ENCODE measurements around the gene EGLN3.
A peak's percentile ranks its signal among the peaks of the same experiment; 100 is the strongest.
"Not testable (repeated sequence)": the region's sequence is repeated elsewhere in the genome, so short reads cannot be mapped to it uniquely, and the experiment has no call there.

EGLN3 gene

DNA sequence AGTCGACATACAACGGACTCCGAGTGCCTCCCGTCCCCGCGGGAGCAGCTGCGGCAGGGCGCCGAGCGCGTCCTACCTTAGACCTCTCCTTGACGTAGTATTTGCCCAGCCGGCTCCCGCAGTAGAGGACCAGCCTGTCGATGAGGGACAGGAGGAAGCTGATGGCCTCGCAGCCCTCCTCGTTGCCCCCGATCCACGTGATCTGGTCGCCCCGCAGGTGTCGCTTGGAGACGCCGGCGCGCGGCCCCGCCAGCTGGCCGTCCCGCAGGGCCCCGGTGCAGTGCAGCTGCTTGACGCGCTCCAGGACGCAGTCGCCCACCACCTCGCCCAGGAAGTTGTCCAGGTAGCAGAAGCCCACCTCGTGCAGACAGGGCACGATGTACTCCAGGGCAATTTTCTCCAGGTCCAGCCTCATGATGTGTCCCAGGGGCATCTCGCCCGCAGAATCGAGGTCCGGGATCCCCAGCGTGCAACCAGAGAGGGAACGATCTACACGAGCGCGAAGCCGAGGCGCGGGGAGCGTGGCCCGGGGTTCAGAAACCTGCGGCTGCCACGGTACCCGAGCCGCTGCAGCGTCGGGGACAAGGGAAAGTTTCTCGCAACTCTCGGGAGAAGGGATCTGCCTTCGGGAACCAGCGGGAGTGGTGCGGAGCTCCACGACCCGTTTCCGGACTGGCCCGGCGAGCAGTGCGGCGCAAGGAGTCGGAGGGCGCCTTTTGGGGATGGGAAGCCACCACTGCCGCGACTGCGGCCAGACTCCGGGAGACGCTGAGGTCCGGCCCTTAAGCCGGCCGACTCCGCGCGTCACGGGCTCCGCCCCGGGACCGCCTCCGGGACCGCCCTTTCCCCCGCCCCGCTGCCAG, at the start of gene EGLN3:
Gene EGLN3, minus strand, starts transcription at position 755 of the 863 bp plus-strand sequence. Its CDS starts 322 bp downstream, at position 433.
- DNase-seq = peak; percentile 97

DNA sequence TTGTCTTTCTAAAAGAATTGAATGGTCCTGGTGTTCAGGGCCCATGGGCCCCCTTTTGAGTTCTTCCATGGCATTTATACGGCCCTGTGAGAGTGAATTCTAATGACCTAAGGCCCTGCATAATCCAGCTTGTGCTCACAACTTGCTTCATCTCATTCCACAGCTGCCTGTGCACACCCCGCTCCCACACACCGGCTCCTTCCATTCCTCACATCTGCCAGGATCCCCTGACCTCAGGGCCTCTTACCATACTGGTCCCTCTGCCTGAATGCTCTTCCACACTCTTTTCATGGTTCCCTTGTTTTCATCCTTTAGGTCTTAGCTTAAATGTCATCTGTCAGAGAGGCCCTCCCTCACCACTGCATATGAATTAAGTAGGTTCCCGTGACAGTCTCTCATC, 49.5 kb upstream of the EGLN3 start:
- DNase-seq = no peak

DNA sequence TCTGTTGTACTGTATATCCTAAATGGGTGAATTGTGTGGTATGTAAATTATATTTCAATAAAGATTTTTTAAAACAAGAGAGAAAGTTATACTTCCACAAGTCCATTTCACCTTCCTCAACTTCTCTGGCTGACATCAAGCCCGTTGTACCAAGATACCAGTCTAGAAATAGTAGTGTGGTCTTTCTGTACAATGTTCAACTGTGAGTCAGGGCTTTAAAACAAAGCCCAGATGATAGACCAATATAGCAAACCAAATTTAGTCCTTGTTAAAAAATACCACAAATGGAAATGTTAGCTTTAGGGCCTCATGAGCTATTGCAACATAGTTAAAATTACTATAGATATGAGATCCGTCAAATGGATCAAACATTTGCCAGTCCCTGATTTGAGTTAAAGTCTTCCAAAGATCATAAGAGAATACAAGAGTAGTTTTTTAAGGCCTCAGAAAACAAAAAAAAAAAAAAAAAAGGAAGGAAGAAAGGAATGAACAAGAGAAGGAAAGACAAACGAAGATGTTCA, 49.0 kb upstream of the EGLN3 start:
- no peak for DNase-seq

DNA sequence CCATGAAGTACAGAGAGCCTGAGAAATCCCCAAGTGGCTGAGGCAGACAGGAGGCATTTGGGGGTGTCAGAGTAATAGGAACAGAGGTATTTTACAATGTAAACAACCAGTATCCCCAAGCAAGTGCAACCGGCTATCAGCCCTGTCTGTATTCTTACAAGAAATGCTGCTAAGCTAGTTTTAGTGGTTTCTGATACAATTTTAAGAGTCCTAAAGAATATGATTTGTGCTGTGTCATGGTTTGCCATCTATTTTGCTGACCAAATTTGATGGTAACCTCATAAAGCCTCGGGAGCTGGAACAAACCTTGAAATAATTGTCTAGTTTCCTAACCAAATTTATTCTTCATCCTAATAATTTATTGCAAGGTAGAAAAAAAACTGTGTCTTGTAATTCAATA, 46.7 kb upstream of the EGLN3 start:
- no peak for DNase-seq

DNA sequence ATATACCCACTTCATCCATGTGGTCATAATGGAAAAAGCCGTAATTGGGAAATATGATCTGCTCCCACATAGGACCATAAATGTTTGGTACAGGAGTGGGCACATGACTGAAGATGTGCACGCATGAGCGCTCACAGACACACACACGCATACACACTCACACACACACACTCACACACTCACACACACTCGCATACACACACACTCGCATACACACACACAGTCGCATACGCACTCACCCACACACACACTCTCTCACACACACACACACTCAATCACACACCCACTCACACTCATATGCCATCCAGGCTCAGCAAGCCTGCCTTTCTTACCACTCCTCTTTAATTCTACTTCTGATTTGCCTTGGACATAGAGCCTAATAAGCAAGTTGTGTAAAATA, 45.6 kb upstream of the EGLN3 start:
- no peak for DNase-seq

DNA sequence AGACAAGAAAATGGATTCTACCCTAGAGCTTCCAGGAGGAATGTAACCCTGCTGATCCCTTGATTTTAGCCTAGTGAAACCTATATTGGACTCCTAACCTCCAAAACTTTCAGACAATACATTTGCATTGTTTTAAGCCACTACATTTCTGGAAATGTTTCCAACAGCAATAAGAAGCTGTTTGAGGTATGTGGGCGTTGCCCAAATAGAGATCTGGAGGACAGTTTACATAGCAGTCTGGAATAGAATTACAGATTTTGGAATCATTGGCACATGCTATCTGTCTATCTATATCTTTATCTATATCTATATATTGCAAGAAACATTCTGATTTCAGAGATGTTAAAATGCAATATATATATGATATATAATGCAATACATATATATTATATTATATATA, 42.4 kb upstream of the EGLN3 start:
- DNase-seq = no peak

DNA sequence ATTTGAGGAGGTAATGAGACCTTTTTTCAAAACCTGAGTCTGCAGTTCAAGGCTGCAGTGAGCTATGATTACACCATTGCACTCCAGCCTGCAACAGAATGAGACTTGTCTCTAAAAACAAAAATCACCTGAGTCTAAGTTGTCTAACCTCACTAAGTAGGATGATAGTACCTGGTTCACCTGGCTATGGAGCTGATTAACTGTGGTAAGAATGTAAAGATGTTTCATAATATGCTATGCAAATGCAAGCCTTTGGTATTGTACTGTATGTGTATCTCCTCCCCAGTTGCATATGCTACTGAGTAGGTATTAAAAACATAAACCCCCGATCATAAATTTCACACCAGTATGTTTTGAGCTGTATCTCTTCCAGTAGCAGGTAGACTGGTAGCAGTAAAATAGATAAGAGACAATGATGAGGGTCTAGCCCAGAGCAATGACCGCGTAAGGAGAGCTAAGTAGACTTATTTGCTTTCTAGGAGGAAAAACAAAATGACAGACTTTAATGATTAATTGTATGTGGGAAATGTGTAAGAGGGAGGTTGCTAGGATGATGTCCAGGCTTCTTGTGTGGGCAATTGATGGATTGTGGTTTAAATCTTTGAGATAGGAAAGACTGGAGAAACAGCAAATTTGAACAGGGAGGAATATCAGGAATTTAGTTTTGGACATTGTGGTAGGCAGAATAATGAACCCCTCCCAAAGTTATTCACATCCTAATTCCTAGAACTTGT, 41.6 kb upstream of the EGLN3 start:
- DNase-seq = no peak

DNA sequence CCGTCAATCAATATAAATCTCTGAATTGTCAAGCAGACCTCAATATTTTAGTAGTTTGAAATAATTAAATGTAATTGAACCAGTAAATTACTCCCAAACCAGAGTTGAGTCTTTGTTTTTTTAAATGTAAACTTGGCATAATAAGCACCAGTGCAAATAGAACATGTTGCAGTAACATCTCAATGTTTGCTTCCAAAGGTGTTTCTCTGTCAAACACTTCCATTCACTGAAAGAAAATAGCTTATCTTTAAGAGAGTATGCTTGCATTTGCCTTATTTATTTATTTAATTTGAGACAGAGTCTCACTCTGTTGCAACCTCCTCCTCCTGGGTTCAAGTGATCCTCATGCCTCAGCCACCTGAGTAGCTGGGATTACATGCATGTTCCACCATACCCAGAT, 39.9 kb upstream of the EGLN3 start:
- no peak for DNase-seq

DNA sequence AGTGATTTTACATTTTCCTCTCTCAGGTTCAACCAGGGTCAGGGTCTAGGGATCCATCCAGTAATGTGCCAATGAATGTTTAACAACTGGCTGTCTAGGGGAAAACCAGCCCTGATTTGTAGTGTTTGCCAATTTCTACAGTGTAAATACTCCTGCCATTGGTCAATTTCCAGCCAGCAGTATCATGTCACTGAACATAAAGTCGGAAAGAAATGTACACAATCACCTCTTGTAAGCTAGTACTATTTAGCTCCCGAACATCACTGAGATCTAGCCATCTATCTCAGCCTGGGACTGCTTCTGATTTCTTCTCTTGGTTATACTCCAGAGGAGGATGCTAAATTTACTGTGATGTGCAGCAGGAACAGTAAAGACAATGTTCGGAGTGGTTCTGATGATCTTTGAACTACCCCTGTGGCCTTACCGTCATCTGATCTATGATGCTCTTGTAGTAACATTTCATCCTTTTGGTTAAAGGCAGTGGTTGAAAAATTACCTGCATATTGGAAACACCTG, 36.7 kb upstream of the EGLN3 start:
- DNase-seq = no peak

DNA sequence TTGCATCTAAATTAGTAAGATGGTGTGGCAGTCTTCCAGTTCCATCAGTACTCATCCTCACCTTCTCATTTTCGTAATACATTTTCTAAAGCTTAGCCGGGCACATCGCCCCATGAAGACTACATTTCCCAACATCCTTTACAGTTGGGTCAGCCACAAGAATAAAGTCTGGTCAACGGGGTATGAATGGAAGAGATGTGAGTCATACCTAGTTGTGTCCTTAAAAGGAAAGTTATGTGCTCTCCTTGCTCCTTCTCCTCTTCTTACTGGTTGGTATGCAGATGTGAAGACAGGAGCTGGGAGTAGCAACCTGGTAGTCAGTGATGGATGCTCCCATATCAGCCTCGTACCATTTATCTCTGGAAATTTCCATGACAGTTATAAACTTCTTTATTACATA, 35.9 kb upstream of the EGLN3 start:
- no peak for DNase-seq

DNA sequence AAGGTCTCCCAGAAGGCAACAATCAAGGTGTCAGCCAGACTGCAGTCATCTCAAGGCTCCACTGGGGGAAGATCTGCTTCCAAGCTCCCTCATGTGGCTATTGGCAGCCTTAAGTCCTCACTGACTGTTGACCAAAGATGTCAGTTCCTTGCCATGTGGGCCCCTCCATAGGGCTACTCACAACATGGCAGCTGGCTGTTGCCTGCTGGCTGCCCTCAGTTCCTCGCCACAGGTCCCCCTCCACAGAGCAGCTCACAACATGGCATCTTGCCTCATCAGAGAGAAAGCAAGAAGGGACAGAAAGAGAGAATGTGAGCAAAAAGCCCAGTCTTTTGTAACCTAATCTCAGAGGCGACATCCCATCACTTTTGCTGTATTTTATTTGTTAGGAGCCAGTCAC, 34.4 kb upstream of the EGLN3 start:
- DNase-seq = no peak

DNA sequence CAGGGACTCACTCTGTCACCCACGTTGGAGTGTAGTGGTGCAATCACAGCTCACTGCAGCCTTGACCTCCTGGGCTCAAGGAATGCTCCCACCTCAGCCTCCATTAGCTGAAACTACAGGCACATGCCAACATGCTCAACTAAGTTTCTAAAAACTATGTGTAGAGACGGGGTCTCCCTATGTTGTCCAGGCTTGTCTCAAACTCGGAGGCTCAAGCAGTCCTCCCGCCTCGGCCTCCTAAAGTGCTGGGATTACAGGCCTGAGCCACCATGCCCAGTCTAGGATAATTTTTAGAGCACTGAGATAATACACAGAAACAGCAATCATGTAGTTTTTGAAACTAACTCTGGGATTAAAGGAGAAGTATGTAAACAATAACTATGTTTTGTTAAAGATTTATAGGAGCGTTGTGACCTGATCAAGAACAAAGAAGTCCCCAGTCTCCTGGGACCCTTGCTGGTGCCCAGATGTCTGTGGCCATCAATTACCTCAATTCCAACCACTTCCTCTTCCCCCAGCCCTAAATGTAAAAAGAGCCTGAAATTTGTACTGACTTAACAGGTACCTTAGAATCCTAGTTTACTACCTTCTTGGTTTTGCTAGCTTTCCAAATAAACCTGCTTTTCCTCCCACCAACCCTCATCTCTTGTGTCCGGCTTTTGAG, 28.9 kb upstream of the EGLN3 start:
- DNase-seq = no peak

DNA sequence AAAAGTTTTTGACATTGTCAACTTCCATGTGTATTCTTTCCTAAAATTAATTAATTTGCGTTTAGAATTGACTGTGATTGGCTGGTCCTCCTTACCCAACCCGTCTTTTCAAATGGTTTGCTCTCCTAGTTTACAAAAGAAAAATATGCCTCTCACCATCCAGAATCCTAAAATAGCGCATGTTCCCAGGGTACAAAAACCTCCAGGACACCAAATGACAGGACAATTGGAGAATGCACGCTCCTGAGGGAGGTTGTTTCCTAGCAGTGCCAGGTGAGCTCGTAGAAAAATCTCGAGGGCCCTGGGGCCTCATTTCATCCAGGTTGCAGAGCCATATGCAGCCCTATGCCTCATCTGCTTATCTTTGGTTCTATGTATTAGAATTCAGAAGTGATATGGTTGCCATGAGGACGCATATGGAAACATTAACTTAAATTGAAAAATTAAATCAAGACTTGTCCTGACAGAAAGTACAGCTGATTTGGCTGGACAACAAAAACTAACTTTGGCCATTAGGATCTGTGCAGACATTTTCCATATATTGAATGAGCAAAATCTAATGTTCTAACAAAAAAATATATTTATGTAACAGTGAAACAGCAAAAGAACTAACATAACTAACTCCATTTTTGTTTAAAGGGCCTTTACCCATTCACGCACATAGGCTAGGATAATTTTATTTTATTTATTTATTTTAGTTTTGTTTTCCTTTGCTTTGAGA, 28.2 kb upstream of the EGLN3 start:
- DNase-seq = no peak

DNA sequence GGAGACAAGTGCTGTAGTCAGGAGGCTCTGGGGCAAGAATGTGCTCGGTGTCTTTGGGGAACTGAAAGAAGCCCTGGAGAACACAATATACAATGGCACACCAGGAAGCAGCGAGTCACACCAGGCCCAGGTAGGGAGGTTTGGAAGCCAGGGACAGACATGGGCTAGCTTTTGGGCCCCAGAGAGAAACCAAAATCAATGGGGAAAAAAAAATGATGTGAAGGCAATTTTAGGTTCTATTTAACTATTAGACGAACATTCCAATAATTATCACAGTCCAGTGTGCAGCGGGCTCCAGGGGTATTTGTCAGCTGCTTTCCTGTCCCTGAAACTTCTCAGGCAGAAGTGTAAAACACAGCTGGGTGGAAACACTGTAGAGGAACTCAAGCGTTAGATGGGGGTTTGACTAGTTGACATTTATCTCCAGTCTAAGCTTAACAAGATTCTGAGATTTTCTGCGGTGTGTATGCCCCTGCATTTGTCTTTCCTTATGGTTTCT, 21.8 kb upstream of the EGLN3 start:
- DNase-seq = no peak

DNA sequence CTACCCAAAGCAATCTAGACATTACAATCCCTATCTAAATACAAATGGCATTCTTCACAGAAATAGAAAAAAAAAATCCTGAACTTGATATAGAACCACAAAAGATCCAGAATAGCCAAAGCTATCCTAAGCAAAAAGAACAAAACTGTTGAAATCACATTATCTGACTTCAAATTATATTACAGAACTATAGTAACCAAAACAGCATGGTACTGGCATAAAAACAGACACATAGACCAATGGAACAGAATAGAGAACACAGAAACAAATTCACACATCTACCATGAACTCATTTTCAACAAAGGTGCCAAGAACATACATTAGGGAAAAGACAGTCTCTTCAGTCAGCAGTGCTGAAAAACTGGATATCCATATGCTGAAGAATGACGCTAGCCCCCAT, 19.0 kb upstream of the EGLN3 start:
- not testable (repeated sequence) for DNase-seq

DNA sequence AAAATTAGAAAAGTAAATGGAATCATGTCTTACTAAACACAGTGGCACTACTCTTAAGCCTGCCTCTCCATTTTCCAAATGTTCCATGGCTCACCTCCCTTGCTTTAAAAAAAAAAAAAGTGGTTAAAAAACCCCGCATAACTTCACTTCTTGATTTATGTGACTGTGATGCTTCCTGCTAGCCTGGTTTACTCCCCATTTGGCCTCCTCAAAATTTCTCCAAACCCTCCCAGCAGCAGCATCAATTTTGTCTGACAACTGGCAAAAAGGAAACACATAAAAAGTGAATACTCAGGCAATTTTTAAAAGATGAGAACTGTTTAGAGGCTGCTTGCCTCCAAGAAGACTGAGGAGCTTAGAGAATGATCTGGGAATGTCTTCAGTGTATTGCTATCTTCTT, 17.8 kb upstream of the EGLN3 start:
- DNase-seq = no peak

DNA sequence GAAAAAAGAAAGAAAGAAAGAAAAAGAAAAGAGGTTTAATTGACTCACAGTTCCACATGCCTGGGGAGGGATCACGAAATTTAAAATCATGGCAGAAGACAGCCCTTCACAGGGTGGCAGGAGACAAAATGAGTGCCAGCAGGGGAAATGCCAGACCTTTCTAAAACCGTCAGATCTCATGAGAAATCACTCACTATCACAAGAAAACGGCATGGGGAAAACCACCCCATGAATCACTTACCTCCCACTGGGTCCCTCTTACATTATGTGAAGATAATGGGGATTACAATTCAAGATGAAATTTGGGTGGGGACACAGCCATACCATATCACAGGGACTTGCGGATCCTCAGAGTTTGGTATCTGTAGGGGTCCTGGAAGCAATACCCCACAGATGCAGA, 16.3 kb upstream of the EGLN3 start:
- DNase-seq = no peak

DNA sequence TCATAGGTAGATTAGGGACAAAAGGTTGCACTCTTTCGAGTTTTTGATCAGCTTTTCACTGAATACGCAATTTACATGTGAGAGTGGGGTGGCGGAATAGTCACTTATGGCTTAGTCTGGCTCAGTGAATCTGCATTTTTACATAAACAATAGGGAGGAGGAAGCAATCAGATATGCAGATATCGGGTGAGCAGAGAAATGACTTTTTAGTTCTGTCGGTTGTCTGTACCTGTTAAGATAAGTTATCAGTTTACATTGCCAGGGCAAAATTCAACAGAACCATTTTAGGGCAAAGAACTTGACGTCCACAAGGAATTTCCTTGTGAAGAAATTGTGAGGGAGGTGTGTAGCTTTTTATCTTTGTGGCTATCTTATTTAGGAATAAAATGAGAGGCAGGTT, 15.4 kb upstream of the EGLN3 start:
- DNase-seq = no peak

DNA sequence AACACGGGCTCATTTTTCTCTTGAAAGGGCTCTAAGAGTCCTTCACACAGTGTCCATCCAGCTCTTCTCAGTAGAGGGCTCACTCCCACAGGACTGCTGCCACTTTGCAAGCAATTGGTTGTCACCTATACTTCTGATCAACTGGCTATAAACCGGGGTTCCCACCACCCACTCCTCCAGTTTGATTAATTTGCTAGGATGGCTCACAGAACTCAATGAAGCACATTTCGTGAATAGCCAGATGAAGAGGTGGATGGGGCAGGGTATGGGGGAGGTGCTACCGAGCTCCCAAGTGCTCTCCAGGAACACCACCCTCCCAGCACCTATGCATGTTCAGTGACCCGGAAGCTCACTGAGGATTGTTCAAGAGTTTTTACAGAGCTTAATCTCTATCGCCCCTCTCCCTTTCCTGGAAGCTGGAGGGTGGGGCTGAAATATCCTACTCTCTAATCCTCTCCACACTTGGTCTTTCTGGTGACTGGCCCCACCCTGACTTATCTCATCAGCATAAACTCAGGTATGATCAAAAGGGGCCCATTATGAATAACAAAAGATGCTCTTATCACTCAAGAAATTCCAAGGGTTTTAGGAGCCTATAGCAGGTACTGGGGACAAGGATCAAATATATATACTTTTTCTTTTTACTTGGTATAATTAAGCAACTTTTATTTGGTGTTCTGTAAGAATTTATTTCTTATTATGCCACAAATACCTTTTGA, 13.9 kb upstream of the EGLN3 start:
- no peak for DNase-seq

DNA sequence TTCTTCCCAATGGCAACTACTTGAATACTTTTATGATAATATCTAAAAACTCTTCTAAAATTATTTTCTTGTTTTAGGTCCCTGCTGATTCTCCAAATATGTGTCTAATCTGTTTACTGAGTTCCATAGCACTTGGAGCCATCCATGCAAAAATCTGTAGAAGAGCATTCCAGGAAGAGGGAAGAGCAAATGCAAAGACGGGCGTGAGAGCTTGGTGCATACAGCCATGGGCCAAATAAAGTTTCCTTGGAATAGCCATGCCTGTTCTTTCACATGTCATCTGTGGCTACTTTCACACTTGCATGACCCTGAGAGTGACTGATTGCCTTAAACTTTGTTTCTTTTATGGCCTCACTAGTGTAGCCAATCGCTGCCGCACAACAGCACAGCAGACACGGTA, 13.0 kb upstream of the EGLN3 start:
- DNase-seq = no peak

DNA sequence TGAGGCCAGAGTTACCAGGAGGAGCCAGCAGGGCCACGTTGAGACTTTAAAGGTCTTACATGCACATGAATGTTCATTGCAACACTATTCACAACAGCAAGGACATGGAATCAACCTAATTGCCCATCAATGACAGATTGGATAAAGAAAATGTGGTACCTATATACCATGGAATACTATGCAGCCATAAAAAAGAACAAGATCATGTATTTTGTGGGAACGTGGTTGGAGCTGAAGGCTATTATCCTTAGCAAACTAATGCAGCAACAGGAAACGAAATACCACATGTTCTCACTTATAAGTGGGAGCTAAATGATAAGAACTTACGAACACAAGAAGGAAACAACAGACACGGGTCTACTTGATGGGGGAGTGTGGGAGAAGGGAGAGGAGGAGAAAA, 11.6 kb upstream of the EGLN3 start:
- DNase-seq = not testable (repeated sequence)

DNA sequence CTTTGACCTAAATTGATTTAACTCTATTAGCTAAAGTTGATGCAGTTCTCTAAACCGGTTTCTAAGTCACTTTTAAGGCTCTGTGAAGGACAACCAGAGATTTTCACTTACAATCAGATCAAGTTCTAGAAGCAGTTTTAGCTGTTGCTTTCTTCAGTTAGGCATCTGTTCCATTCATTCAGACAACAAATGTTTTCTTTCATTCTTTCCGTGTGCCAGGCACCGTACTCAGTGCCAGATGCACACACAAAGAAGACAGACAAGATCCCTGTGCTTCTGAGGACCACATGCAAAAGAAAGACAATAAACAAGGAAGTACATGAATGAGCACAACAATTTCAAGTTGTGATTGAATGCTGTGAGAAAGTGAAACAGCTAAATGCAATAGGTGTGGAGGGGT, 11.1 kb upstream of the EGLN3 start:
- peak; percentile 63 for DNase-seq
